ENCODE results near the gene SH3RF1.

DNA sequence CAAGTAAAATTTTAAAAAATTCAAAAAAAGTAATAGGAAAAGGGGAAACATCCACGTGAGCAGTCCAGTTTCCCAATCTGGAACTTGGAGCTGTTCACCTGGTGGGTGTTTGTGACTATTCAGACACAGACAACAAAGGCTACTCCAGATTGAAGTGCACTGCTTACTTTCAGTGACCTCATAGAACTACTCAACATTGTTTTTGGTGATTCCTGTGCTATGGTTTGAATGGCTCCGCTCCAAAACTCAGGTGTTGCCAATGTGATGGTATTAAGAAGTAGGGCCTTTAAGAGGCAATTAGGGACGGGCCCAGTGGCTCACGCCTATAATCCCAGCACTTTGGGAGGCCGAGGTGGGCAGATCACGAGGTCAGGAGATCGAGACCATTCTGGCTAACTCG lies 22.1 kb downstream of the SH3RF1 start:
- TF ChIP-seq POLR2A (IDR thresholded peaks at IDR 0.05; ENCODE audit: low read depth, low read length), result no peak
- TF ChIP-seq SPI1 (IDR thresholded peaks at IDR 0.05; ENCODE audit: low read depth, low read length), result no peak

Data from GM12891 (cell line).